Measurements from ENCODE around the gene CARS1. TPM values are rescaled to one million over a fixed set of nuclear protein-coding genes. Genes with fewer than 3 reads are reported as not detected.
A peak's percentile ranks its signal among the peaks of the same experiment; 100 is the strongest.

The CARS1 gene
- total and polyA plus RNA-seq, 10 of the 15 experiments (the other 5 are each of a cell fraction or from before 2014, with no cell fraction given) = 7.8 to 60.6 (median 45.7) TPM

DNA sequence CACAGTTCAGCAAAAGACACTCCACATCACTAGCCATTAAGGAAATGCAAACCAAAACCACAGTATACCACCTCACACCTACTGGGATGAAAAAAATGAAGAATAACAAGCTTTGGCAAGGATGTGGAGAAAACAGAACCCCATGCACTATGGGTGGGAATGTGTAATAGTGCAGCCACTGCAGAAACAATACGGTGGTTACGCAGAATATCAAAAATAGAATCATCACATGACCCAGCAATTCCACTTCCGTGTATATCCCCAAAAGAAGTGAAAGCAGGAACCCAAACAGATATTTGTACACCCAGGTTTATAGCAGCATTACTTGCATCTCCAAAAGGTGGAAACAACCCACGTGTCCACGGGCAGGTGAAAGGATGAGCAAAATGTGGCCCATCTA, 20.8 kb downstream of the CARS1 start (continued):
- TF ChIP-seq, protein P1, sequence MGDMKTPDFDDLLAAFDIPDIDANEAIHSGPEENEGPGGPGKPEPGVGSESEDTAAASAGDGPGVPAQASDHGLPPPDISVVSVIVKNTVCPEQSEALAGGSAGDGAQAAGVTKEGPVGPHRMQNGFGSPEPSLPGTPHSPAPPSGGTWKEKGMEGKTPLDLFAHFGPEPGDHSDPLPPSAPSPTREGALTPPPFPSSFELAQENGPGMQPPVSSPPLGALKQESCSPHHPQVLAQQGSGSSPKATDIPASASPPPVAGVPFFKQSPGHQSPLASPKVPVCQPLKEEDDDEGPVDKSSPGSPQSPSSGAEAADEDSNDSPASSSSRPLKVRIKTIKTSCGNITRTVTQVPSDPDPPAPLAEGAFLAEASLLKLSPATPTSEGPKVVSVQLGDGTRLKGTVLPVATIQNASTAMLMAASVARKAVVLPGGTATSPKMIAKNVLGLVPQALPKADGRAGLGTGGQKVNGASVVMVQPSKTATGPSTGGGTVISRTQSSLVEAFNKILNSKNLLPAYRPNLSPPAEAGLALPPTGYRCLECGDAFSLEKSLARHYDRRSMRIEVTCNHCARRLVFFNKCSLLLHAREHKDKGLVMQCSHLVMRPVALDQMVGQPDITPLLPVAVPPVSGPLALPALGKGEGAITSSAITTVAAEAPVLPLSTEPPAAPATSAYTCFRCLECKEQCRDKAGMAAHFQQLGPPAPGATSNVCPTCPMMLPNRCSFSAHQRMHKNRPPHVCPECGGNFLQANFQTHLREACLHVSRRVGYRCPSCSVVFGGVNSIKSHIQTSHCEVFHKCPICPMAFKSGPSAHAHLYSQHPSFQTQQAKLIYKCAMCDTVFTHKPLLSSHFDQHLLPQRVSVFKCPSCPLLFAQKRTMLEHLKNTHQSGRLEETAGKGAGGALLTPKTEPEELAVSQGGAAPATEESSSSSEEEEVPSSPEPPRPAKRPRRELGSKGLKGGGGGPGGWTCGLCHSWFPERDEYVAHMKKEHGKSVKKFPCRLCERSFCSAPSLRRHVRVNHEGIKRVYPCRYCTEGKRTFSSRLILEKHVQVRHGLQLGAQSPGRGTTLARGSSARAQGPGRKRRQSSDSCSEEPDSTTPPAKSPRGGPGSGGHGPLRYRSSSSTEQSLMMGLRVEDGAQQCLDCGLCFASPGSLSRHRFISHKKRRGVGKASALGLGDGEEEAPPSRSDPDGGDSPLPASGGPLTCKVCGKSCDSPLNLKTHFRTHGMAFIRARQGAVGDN (IDR thresholded peaks at IDR 0.05) = no peak
- peak; percentile 59 for TF ChIP-seq MEF2B (IDR thresholded peaks at IDR 0.05; ENCODE audit: partially characterized antibody, poor library complexity, severe bottlenecking)
- peak in 1 of 2 experiments; percentile 33; a peak in 1 of 4 replicates for TF ChIP-seq BHLHE40 (IDR thresholded peaks at IDR 0.05; ENCODE audit: borderline replicate concordance in 1 of 2, low read depth in 2 of 2, low read length in 1 of 2)
- TF ChIP-seq SMAD1 (IDR thresholded peaks at IDR 0.05; ENCODE audit: low read depth, partially characterized antibody) = no peak
- TF ChIP-seq RB1 (IDR thresholded peaks at IDR 0.05; ENCODE audit: borderline replicate concordance) = no peak
- TF ChIP-seq, protein P2, sequence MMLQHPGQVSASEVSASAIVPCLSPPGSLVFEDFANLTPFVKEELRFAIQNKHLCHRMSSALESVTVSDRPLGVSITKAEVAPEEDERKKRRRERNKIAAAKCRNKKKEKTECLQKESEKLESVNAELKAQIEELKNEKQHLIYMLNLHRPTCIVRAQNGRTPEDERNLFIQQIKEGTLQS (IDR thresholded peaks at IDR 0.05; ENCODE audit: borderline replicate concordance, extremely low read depth, low read depth, low read length) = peak; percentile 18; the same call in 1 of the 2 replicates
- 0 out of 2 replicates have a peak, but pooled peaks have one; percentile 21 for TF ChIP-seq NFIC (IDR thresholded peaks at IDR 0.05; ENCODE audit: low read depth, low read length)
- TF ChIP-seq ZNF274 (IDR thresholded peaks at IDR 0.05; ENCODE audit: insufficient read depth, insufficient read length) = no peak

All from GM12878 (cell line).